Nephron progenitor cell (in vitro differentiated cells): Measurements from ENCODE around the gene HDGF.

Source experiments
- DNase-seq: peaks from one replicate; pipeline ENCODE4 v3.0.0; 2021
- H3K27ac Mint-ChIP-seq: 2 replicates; pipeline ENCODE4 v1.8.0; 2021; ENCODE audit warnings: mild to moderate bottlenecking, moderate library complexity, mixed read lengths
- H3K27me3 Mint-ChIP-seq: 2 replicates; pipeline ENCODE4 v1.8.0; 2021; ENCODE audit warnings: mild to moderate bottlenecking, low read depth, mixed read lengths; ENCODE audit not compliant: poor library complexity
- H3K36me3 Mint-ChIP-seq: 2 replicates; pipeline ENCODE4 v1.8.0; 2021; ENCODE audit warnings: low read depth, mixed read lengths
- H3K4me1 Mint-ChIP-seq: 2 replicates; pipeline ENCODE4 v1.8.0; 2021; ENCODE audit warnings: mixed read lengths
- H3K4me3 Mint-ChIP-seq: 2 replicates; pipeline ENCODE4 v1.8.0; 2021; ENCODE audit warnings: mild to moderate bottlenecking, moderate library complexity, mixed read lengths
- H3K9me3 Mint-ChIP-seq: 2 replicates; pipeline ENCODE4 v1.8.0; 2021; ENCODE audit warnings: mild to moderate bottlenecking, moderate library complexity, mixed read lengths
- CTCF ChIP-seq: fragments of 200-600 bp; sonication (generic); IDR thresholded peaks from 2 replicates; pipeline ENCODE4 v1.5.0; 2021; ENCODE audit warnings: antibody characterized with exemption

The HDGF gene

GRCh38 chr1:156781585-156782186, 30.2 kb upstream of the HDGF start:
- H3K9me3 Mint-ChIP-seq = no peaks in the 10 kb centered on the region
- peaks cover 7% of the 10 kb centered on the region for H3K4me1 Mint-ChIP-seq
- H3K4me3 Mint-ChIP-seq = no peak overlapping the region
- H3K27ac Mint-ChIP-seq = no peak overlapping the region
- no peaks in the 10 kb centered on the region for H3K27me3 Mint-ChIP-seq
- no peak for DNase-seq
- H3K36me3 Mint-ChIP-seq = peaks cover 43% of the 10 kb centered on the region
- no peak for TF ChIP-seq CTCF

GRCh38 chr1:156777573-156777972, 26.1 kb upstream of the HDGF start:
- no peak for DNase-seq
- no peaks in the 10 kb centered on the region for H3K27me3 Mint-ChIP-seq
- peaks cover 30% of the 10 kb centered on the region for H3K4me1 Mint-ChIP-seq
- peaks cover 39% of the 10 kb centered on the region for H3K36me3 Mint-ChIP-seq
- no peaks in the 10 kb centered on the region for H3K9me3 Mint-ChIP-seq
- no peak overlapping the region for H3K4me3 Mint-ChIP-seq
- H3K27ac Mint-ChIP-seq = peak overlapping the region; percentile 13
- no peak for TF ChIP-seq CTCF

GRCh38 chr1:156776942-156777341, 25.5 kb upstream of the HDGF start:
- H3K4me1 Mint-ChIP-seq = peaks cover 36% of the 10 kb centered on the region
- peaks cover 34% of the 10 kb centered on the region for H3K36me3 Mint-ChIP-seq
- H3K27me3 Mint-ChIP-seq = no peaks in the 10 kb centered on the region
- H3K9me3 Mint-ChIP-seq = no peaks in the 10 kb centered on the region
- no peak overlapping the region for H3K4me3 Mint-ChIP-seq
- no peak for DNase-seq
- no peak for TF ChIP-seq CTCF
- peak overlapping the region; percentile 13 for H3K27ac Mint-ChIP-seq

- Mint-ChIP-seq H3K9me3 (no peaks in the 10 kb centered on the region), H3K4me1 (peaks cover 40% of the 10 kb centered on the region), H3K4me3 (no peak overlapping the region), H3K27me3 (no peaks in the 10 kb centered on the region), H3K27ac (peak overlapping the region; percentile 28), H3K36me3 (peaks cover 32% of the 10 kb centered on the region)
- DNase-seq = no peak
- no peak for TF ChIP-seq CTCF
Observed at GRCh38 chr1:156775799-156776198, 24.3 kb upstream of the HDGF start.

- Mint-ChIP-seq H3K4me3 (no peak overlapping the region), H3K36me3 (peaks cover 43% of the 10 kb centered on the region), H3K27me3 (no peaks in the 10 kb centered on the region), H3K27ac (no peak overlapping the region), H3K4me1 (peaks cover 61% of the 10 kb centered on the region), H3K9me3 (no peaks in the 10 kb centered on the region)
- TF ChIP-seq CTCF = no peak
- DNase-seq = no peak
Observed at GRCh38 chr1:156773607-156774006, 22.1 kb upstream of the HDGF start.

GRCh38 chr1:156772728-156773497, 21.4 kb upstream of the HDGF start:
- Mint-ChIP-seq H3K36me3 (peaks cover 39% of the 10 kb centered on the region), H3K27me3 (no peaks in the 10 kb centered on the region), H3K9me3 (no peaks in the 10 kb centered on the region), H3K27ac (peak overlapping the region; percentile 44), H3K4me3 (no peak overlapping the region), H3K4me1 (peaks cover 64% of the 10 kb centered on the region)
- DNase-seq = no peak
- TF ChIP-seq CTCF = no peak
